MM.1S (cell line): ENCODE data around the gene NLK.

Experiments
- DNase-seq: peaks from one replicate; pipeline ENCODE4 v3.0.0-alpha.2; 2015
- H2AFZ ChIP-seq: fragments of 300-600 bp; sonication (generic); 2 replicates; pipeline ENCODE4 v1.6.0; 2016; ENCODE audit warnings: antibody characterized with exemption, low read length
- H3F3A ChIP-seq: fragments of 300-600 bp; sonication (generic); 2 replicates; pipeline ENCODE4 v1.6.1; 2016; ENCODE audit warnings: mild to moderate bottlenecking, antibody characterized with exemption, low read length, moderate library complexity, mixed read lengths; ENCODE audit not compliant: insufficient read depth
- H3K27ac ChIP-seq: fragments of 300-600 bp; sonication (generic); 2 replicates; pipeline ENCODE4 v1.5.1; 2016; ENCODE audit warnings: mild to moderate bottlenecking, low read length
- H3K27me3 ChIP-seq: fragments of 300-600 bp; sonication (generic); replicated peaks from 2 replicates; pipeline ENCODE4 v1.6.0; 2016; ENCODE audit warnings: low read length; ENCODE audit not compliant: insufficient read depth
- H3K36me3 ChIP-seq: fragments of 300-600 bp; sonication (generic); replicated peaks from 2 replicates; pipeline ENCODE4 v1.6.1; 2016; ENCODE audit warnings: mild to moderate bottlenecking, low read length, mixed read lengths; ENCODE audit not compliant: insufficient read depth
- H3K4me1 ChIP-seq: fragments of 300-600 bp; sonication (generic); 2 replicates; pipeline ENCODE4 v1.6.1; 2016; ENCODE audit warnings: low read length, mixed read lengths
- H3K4me2 ChIP-seq: fragments of 300-600 bp; sonication (generic); 2 replicates; pipeline ENCODE4 v1.6.0; 2016; ENCODE audit warnings: low read depth, low read length
- H3K4me3 ChIP-seq: fragments of 300-600 bp; sonication (generic); 2 replicates; pipeline ENCODE4 v1.5.1; 2016; ENCODE audit warnings: low read length, mixed read lengths
- H3K79me2 ChIP-seq: fragments of 300-600 bp; sonication (generic); 2 replicates; pipeline ENCODE4 v1.6.1; 2016; ENCODE audit warnings: mixed run types, low read length, mixed read lengths
- H3K9ac ChIP-seq: fragments of 300-600 bp; sonication (generic); 2 replicates; pipeline ENCODE4 v1.6.1; 2016; ENCODE audit warnings: low read length, mixed read lengths
- H3K9me2 ChIP-seq: fragments of 300-600 bp; sonication (generic); replicated peaks from 2 replicates; pipeline ENCODE4 v1.6.1; 2016; ENCODE audit warnings: mild to moderate bottlenecking, low read length, mixed read lengths; ENCODE audit not compliant: insufficient read depth
- H3K9me3 ChIP-seq: fragments of 300-600 bp; sonication (generic); replicated peaks from 2 replicates; pipeline ENCODE4 v1.6.1; 2016; ENCODE audit warnings: mild to moderate bottlenecking, low read length, mixed read lengths; ENCODE audit not compliant: insufficient read depth
- H4K20me1 ChIP-seq: fragments of 300-600 bp; sonication (generic); 2 replicates; pipeline ENCODE4 v1.6.1; 2016; ENCODE audit warnings: mild to moderate bottlenecking, low read length, moderate library complexity, mixed read lengths; ENCODE audit not compliant: insufficient read depth
- CTCF ChIP-seq: fragments of 300-600 bp; sonication (generic); IDR thresholded peaks from 2 replicates; pipeline ENCODE4 v1.5.1; 2016; ENCODE audit warnings: antibody characterized with exemption, low read length, mixed read lengths
- EZH2 ChIP-seq: fragments of 300-600 bp; sonication (generic); optimal IDR thresholded peaks from 2 replicates; pipeline ENCODE3; 2017; ENCODE audit warnings: low read depth, mild to moderate bottlenecking, antibody characterized with exemption, low read length, mixed read lengths
- EZH2phosphoT487 ChIP-seq: fragments of 300-600 bp; sonication (generic); IDR thresholded peaks from 2 replicates; pipeline ENCODE4 v1.6.1; 2018; ENCODE audit warnings: antibody characterized with exemption, low read length

Gene NLK

GRCh38 chr17:28136923-28137322 is 94.4 kb downstream of the NLK start:
- Histone ChIP-seq H3K9me3 (no peaks in the 10 kb centered on the region), H3K4me3 (no peak overlapping the region), H3K4me2 (no peak overlapping the region), H3F3A (no peaks in the 10 kb centered on the region), H3K9me2 (no peaks in the 10 kb centered on the region), H3K9ac (no peak overlapping the region), H3K79me2 (no peaks in the 10 kb centered on the region), H3K36me3 (no peaks in the 10 kb centered on the region), H2AFZ (no peak overlapping the region), H3K27me3 (no peaks in the 10 kb centered on the region), H3K27ac (no peak overlapping the region), H3K4me1 (no peaks in the 10 kb centered on the region), H4K20me1 (no peaks in the 10 kb centered on the region)
- TF ChIP-seq EZH2, result no peak
- no peak for TF ChIP-seq EZH2phosphoT487
- TF ChIP-seq CTCF, result no peak
- no peak for DNase-seq

- no peak for DNase-seq
- Histone ChIP-seq H3K36me3 (no peaks in the 10 kb centered on the region), H3K79me2 (no peaks in the 10 kb centered on the region), H3K4me1 (no peaks in the 10 kb centered on the region), H3K27me3 (no peaks in the 10 kb centered on the region), H4K20me1 (no peaks in the 10 kb centered on the region), H3K9me2 (no peaks in the 10 kb centered on the region), H3K27ac (no peak overlapping the region), H3K4me2 (no peak overlapping the region), H3K9ac (no peak overlapping the region), H3F3A (no peaks in the 10 kb centered on the region), H2AFZ (no peak overlapping the region), H3K9me3 (no peaks in the 10 kb centered on the region), H3K4me3 (no peak overlapping the region)
- TF ChIP-seq EZH2, result no peak
- no peak for TF ChIP-seq CTCF
- TF ChIP-seq EZH2phosphoT487, result no peak
Observed at GRCh38 chr17:28139822-28140221, 97.3 kb downstream of the NLK start.

GRCh38 chr17:28141313-28141712 is 98.8 kb downstream of the NLK start:
- DNase-seq, result no peak
- no peaks in the 10 kb centered on the region for H3K9me2 ChIP-seq
- no peaks in the 10 kb centered on the region for H3F3A ChIP-seq
- H3K4me3 ChIP-seq, result no peak overlapping the region
- H3K9ac ChIP-seq, result no peak overlapping the region
- H3K4me1 ChIP-seq, result no peaks in the 10 kb centered on the region
- H3K27me3 ChIP-seq, result no peaks in the 10 kb centered on the region
- H3K9me3 ChIP-seq, result no peaks in the 10 kb centered on the region
- H3K79me2 ChIP-seq, result no peaks in the 10 kb centered on the region
- H3K36me3 ChIP-seq, result no peaks in the 10 kb centered on the region
- H3K4me2 ChIP-seq, result no peak overlapping the region
- no peak overlapping the region for H2AFZ ChIP-seq
- no peak overlapping the region for H3K27ac ChIP-seq
- no peak for TF ChIP-seq EZH2
- TF ChIP-seq EZH2phosphoT487, result no peak
- no peak for TF ChIP-seq CTCF
- H4K20me1 ChIP-seq, result no peaks in the 10 kb centered on the region
